Endometrial microvascular endothelial cells (primary cell): Measurements from ENCODE around the gene ADAP1. TPM values are rescaled to one million over a fixed set of nuclear protein-coding genes. Genes with fewer than 3 reads are reported as not detected.

Source experiments
- in situ Hi-C: cut with HindIII; loops from 2 replicates; pipeline ENCODE4 v1.10.0; 2017; ENCODE audit warnings: low sequenced_read_pairs, low pct_unique_long_range_greater_than_20kb; ENCODE audit errors: inconsistent ontology term
- total RNA-seq: library from RNA; depleted of rRNA; stranded (reverse); fragments of >200 nt; gene quantifications from one replicate; pipeline ENCODE4 v1.2.3, GENCODE V29; 2015; ENCODE audit errors: inconsistent ontology term

Gene ADAP1
- total RNA-seq, 1 donor from 2014 or later, result 6.4 TPM

- in situ Hi-C loops, result no loop called here
Observed at GRCh38 chr7:863106-863505, 91.4 kb downstream of the ADAP1 start.

- in situ Hi-C loops, result no loop called here
Observed at GRCh38 chr7:862157-862556, 92.3 kb downstream of the ADAP1 start.

GRCh38 chr7:861222-861621, 93.3 kb downstream of the ADAP1 start:
- in situ Hi-C loops, result no loop called here

GRCh38 chr7:860149-860548, 94.3 kb downstream of the ADAP1 start:
- in situ Hi-C loops, result no loop called here

- in situ Hi-C loops, result no loop called here
Observed at GRCh38 chr7:859359-860030, 95.0 kb downstream of the ADAP1 start.

GRCh38 chr7:857661-858060, 96.8 kb downstream of the ADAP1 start:
- in situ Hi-C loops, result no loop called here

- in situ Hi-C loops, result no loop called here
Observed at GRCh38 chr7:856444-857095, 97.9 kb downstream of the ADAP1 start.

- in situ Hi-C loops, result no loop called here
Observed at GRCh38 chr7:855686-856369, 98.7 kb downstream of the ADAP1 start.

GRCh38 chr7:854118-854775, 100.2 kb downstream of the ADAP1 start:
- in situ Hi-C loops, result no loop called here

- in situ Hi-C loops, result no loop called here
Observed at GRCh38 chr7:853366-854117, 100.9 kb downstream of the ADAP1 start.

GRCh38 chr7:851204-851603, 103.3 kb downstream of the ADAP1 start:
- in situ Hi-C loops, result no loop called here

GRCh38 chr7:849781-850180, 104.7 kb downstream of the ADAP1 start:
- in situ Hi-C loops, result no loop called here

- in situ Hi-C loops, result no loop called here
Observed at GRCh38 chr7:849145-849544, 105.3 kb downstream of the ADAP1 start.

Other genes starting within 250 kb of the ADAP1 start
- gene DNAAF5, start 228.0 kb downstream of the ADAP1 start, total RNA-seq, result 55.6 TPM
- gene PRKAR1B, start 227.4 kb downstream of the ADAP1 start, total RNA-seq, result 17.2 TPM
- 100 TPM for gene SUN1, start 122.2 kb downstream of the ADAP1 start, total RNA-seq
- 45.6 TPM for gene GET4, start 78.1 kb downstream of the ADAP1 start, total RNA-seq
- 5.6 TPM for gene COX19, start 20.9 kb upstream of the ADAP1 start, total RNA-seq
- gene CYP2W1, start 28.5 kb upstream of the ADAP1 start, total RNA-seq, result not detected
- 5.2 TPM for gene GPR146, start 89.9 kb upstream of the ADAP1 start, total RNA-seq
- gene GPER1, start 133.4 kb upstream of the ADAP1 start, total RNA-seq, result 0.28 TPM
- gene ZFAND2A, start 205.5 kb upstream of the ADAP1 start, total RNA-seq, result 37.4 TPM